Chondrocyte (in vitro differentiated cells): ENCODE data around the gene TMOD2. TPM values are rescaled to one million over a fixed set of nuclear protein-coding genes. Genes with fewer than 3 reads are reported as not detected.
A peak's percentile ranks its signal among the peaks of the same experiment; 100 is the strongest.

Experiments used
- DNase-seq: peaks from one replicate; pipeline ENCODE4 v3.0.0; 2021; ENCODE audit warnings: mixed read lengths, low spot score
- H3K27ac Mint-ChIP-seq: one replicate; pipeline ENCODE4 v1.8.0; 2021; ENCODE audit warnings: mild to moderate bottlenecking, moderate library complexity, mixed read lengths; ENCODE audit not compliant: unreplicated experiment
- H3K27me3 Mint-ChIP-seq: 2 replicates; pipeline ENCODE4 v1.8.0; 2021; ENCODE audit warnings: low read depth, mixed read lengths
- H3K36me3 Mint-ChIP-seq: 2 replicates; pipeline ENCODE4 v1.8.0; 2021; ENCODE audit warnings: low read depth, mixed read lengths
- H3K4me1 Mint-ChIP-seq: 2 replicates; pipeline ENCODE4 v1.8.0; 2021; ENCODE audit warnings: low read depth, mild to moderate bottlenecking, mixed read lengths
- H3K4me3 Mint-ChIP-seq: one replicate; pipeline ENCODE4 v1.8.0; 2021; ENCODE audit warnings: mild to moderate bottlenecking, moderate library complexity, mixed read lengths; ENCODE audit not compliant: unreplicated experiment
- H3K9me3 Mint-ChIP-seq: 2 replicates; pipeline ENCODE4 v1.8.0; 2021; ENCODE audit warnings: low read depth, mixed read lengths
- total RNA-seq: library from RNA; stranded (reverse); gene quantifications from 3 replicates; pipeline ENCODE4 v1.2.1, GENCODE V29; 2021
- TF ChIP-seq, protein P1 (sequence below): fragments of 200-600 bp; sonication (generic); IDR thresholded peaks from 2 replicates; pipeline ENCODE4 v1.5.0; 2021; ENCODE audit warnings: antibody characterized with exemption, mild to moderate bottlenecking, moderate library complexity

Gene TMOD2
- total RNA-seq, 1 donor from 2014 or later, result 7.8 TPM

DNA sequence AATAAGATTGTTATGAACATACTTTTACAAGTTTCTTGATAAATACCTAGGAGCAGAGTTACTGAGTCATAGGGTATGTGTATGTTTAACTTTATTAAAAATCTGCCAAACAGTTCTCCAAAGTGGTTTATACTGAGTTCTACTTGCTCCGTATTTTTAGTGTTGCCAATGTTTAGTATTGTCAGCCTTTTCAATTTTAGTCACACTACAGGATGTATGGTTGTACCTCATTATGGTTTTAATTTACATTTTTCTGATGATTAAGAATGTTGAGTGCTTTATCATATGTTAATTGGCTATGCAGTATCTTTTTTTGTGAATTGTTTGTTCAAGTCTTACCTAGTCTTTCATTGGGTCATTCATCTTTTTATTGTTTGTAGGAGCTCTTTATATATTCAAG is 82.4 kb downstream of the TMOD2 start:
- peaks cover 88% of the 10 kb centered on the region for H3K4me1 Mint-ChIP-seq
- no peak for DNase-seq

DNA sequence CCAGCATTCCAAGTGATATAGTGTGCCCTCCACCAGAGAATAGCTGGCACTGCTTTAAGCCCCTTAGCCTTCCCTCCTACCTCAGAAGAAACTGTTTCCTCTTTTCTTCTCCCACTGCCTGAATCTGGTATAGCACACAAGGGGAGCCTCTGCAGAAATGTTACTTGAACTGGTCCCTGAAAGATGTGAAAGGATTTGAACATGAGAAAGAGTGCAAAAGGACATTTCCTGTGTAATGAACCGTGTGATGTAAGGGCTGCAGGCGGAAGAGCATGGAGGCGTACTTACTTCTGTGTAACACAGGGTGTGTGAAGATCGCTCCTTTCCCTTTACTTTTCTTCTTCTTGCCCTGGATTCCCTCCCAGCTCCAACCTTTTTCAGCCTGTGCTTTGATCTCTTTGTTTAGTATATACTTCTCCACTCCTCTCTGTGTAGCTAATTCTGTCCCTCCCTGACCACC is 86.4 kb downstream of the TMOD2 start:
- H3K27me3 Mint-ChIP-seq, result no peaks in the 10 kb centered on the region
- no peaks in the 10 kb centered on the region for H3K36me3 Mint-ChIP-seq
- H3K4me3 Mint-ChIP-seq, result peak overlapping the region; percentile 23
- H3K4me1 Mint-ChIP-seq, result peaks cover 81% of the 10 kb centered on the region
- H3K27ac Mint-ChIP-seq, result peak overlapping the region; percentile 86
- no peaks in the 10 kb centered on the region for H3K9me3 Mint-ChIP-seq
- TF ChIP-seq, protein P1, sequence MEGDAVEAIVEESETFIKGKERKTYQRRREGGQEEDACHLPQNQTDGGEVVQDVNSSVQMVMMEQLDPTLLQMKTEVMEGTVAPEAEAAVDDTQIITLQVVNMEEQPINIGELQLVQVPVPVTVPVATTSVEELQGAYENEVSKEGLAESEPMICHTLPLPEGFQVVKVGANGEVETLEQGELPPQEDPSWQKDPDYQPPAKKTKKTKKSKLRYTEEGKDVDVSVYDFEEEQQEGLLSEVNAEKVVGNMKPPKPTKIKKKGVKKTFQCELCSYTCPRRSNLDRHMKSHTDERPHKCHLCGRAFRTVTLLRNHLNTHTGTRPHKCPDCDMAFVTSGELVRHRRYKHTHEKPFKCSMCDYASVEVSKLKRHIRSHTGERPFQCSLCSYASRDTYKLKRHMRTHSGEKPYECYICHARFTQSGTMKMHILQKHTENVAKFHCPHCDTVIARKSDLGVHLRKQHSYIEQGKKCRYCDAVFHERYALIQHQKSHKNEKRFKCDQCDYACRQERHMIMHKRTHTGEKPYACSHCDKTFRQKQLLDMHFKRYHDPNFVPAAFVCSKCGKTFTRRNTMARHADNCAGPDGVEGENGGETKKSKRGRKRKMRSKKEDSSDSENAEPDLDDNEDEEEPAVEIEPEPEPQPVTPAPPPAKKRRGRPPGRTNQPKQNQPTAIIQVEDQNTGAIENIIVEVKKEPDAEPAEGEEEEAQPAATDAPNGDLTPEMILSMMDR, result no peak
- DNase-seq, result no peak

More for the DNA sequence above, 82.4 kb downstream of the TMOD2 start:
- TF ChIP-seq, protein P1, result no peak
- H3K9me3 Mint-ChIP-seq, result no peaks in the 10 kb centered on the region
- H3K27ac Mint-ChIP-seq, result no peak overlapping the region
- H3K27me3 Mint-ChIP-seq, result no peaks in the 10 kb centered on the region
- H3K4me3 Mint-ChIP-seq, result no peak overlapping the region
- no peaks in the 10 kb centered on the region for H3K36me3 Mint-ChIP-seq

DNA sequence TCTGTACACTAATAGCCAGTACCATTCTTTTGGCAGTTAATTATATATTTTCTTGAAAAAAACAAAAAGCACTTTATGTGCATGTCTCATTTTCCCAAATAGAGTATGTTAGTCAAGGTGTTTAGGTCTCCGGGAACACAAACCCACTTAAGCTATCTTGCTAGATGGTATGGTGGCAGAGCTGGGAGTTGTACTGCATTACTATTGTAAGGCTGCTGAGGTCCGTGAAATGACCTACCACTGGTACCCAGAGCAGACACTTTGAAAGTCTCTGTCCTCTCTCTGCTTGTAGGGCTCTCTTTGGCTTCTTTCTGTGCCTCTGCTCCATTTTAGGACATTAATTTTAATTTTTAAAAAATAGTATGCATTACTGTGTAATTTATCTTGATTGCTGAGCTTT is 86.9 kb downstream of the TMOD2 start:
- Mint-ChIP-seq H3K4me3 (peak overlapping the region; percentile 23), H3K27me3 (no peaks in the 10 kb centered on the region), H3K36me3 (no peaks in the 10 kb centered on the region), H3K9me3 (no peaks in the 10 kb centered on the region), H3K27ac (peak overlapping the region; percentile 86), H3K4me1 (peaks cover 81% of the 10 kb centered on the region)
- TF ChIP-seq, protein P1, result no peak
- DNase-seq, result no peak

DNA sequence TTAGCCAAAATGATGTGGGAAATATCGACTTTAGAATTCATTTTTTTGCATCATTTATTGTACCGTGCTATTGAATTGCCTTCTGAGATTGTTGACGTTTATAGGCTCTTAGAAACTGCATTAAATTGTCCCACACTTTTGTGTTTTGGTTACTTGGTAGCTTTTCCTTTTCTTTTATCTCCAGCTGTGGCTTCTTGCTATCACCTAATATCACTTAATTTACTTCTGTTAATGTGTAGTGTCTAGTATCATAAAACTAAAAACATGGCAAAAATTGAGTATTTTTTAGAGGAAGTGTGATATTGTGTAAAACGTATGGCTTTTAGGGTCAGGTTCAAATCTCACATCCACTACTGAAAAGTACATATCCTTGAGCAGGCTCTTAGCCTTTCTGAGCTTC is 89.3 kb downstream of the TMOD2 start:
- Mint-ChIP-seq H3K27ac (no peak overlapping the region), H3K27me3 (no peaks in the 10 kb centered on the region), H3K4me1 (peaks cover 81% of the 10 kb centered on the region), H3K9me3 (no peaks in the 10 kb centered on the region), H3K4me3 (no peak overlapping the region), H3K36me3 (no peaks in the 10 kb centered on the region)
- TF ChIP-seq, protein P1, result no peak
- no peak for DNase-seq

DNA sequence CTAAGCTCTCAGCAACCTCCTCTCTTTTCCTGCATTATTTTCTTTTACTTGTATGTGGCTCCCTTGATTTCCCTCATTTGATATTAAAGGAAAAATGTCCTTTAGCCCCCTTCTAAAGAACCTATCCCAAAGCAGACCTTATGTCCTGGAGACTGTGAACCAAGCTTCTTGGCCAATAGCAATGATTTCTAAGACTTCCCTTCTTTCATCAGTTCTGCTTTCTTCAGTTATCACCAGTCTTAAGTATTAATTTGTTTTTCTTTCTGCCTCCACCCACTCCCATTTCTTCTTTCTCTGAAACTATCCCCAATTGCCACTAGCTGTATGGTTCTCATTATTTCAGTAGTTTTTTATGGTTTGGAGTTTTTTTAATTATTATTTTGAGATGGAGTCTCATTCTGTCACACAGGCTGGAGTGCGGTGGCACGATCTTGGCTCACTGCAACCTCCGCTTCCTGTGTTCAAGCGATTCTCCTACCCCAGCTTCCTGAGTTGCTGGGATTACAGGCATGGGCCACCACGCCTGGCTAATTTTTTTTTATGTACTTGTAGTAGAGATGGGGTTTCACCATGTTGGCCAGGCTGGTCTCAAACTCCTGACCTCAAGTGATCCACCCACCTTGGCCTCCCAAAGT is 90.1 kb downstream of the TMOD2 start:
- TF ChIP-seq, protein P1, result no peak
- Mint-ChIP-seq H3K9me3 (no peaks in the 10 kb centered on the region), H3K4me3 (no peak overlapping the region), H3K36me3 (no peaks in the 10 kb centered on the region), H3K27ac (no peak overlapping the region), H3K4me1 (peaks cover 80% of the 10 kb centered on the region), H3K27me3 (no peaks in the 10 kb centered on the region)
- DNase-seq, result no peak
